ENCODE results near the gene P2RY13.

P2RY13 gene

GRCh38 chr3:151329363-151329762 is at the start of gene P2RY13:
TSS of gene P2RY13 (minus strand) at chr3:151329549. CDS start at chr3:151329528, 21 bp downstream.
- no peak for DNase-seq

- no peak for DNase-seq
These were observed 48.5 kb upstream of the P2RY13 start for GRCh38 chr3:151377768-151378385.

GRCh38 chr3:151372063-151372820 is 42.9 kb upstream of the P2RY13 start:
- DNase-seq = no peak

- no peak for DNase-seq
These were observed 42.2 kb upstream of the P2RY13 start for GRCh38 chr3:151371526-151371925.

- DNase-seq = no peak
These were observed 38.1 kb upstream of the P2RY13 start for GRCh38 chr3:151367448-151367847.

- no peak for DNase-seq
These were observed 37.6 kb upstream of the P2RY13 start for GRCh38 chr3:151366993-151367392.

- no peak for DNase-seq
These were observed 33.4 kb upstream of the P2RY13 start for GRCh38 chr3:151362751-151363174.

- no peak for DNase-seq
These were observed 28.1 kb upstream of the P2RY13 start for GRCh38 chr3:151357463-151357850.

- no peak for DNase-seq
These were observed 27.6 kb upstream of the P2RY13 start for GRCh38 chr3:151356794-151357462.

- DNase-seq = no peak
These were observed 22.3 kb upstream of the P2RY13 start for GRCh38 chr3:151351648-151352047.

GRCh38 chr3:151351219-151351618 is 21.9 kb upstream of the P2RY13 start:
- DNase-seq = no peak

GRCh38 chr3:151350656-151351055 is 21.3 kb upstream of the P2RY13 start:
- DNase-seq = no peak

GRCh38 chr3:151347432-151347831 is 18.1 kb upstream of the P2RY13 start:
- no peak for DNase-seq

GRCh38 chr3:151346292-151346691 is 16.9 kb upstream of the P2RY13 start:
- no peak for DNase-seq

- no peak for DNase-seq
These were observed 16.5 kb upstream of the P2RY13 start for GRCh38 chr3:151345859-151346258.

GRCh38 chr3:151331696-151332095 is 2.3 kb upstream of the P2RY13 start:
- no peak for DNase-seq

GRCh38 chr3:151330899-151331298 is 1.6 kb upstream of the P2RY13 start:
- no peak for DNase-seq

GRCh38 chr3:151330379-151330778 is 1.0 kb upstream of the P2RY13 start:
- DNase-seq = no peak

GRCh38 chr3:151328298-151328995 is 902 bp downstream of the P2RY13 start:
- no peak for DNase-seq

GRCh38 chr3:151327571-151328198 is 1.7 kb downstream of the P2RY13 start:
- no peak for DNase-seq

- DNase-seq = no peak
These were observed 6.8 kb downstream of the P2RY13 start for GRCh38 chr3:151322511-151322910.

- DNase-seq = no peak
These were observed 7.8 kb downstream of the P2RY13 start for GRCh38 chr3:151321526-151321925.

GRCh38 chr3:151320131-151320530 is 9.2 kb downstream of the P2RY13 start:
- DNase-seq = no peak

Measured in cerebellar nuclear complex (tissue), 1 donor.